ENCODE results near the gene INTS7.
"Not testable (repeated sequence)": the region's sequence is repeated elsewhere in the genome, so short reads cannot be mapped to it uniquely, and the experiment has no call there.

The INTS7 gene

GRCh38 chr1:212010004-212010403, 25.4 kb downstream of the INTS7 start:
- Histone ChIP-seq H3K4me1 (ENCODE audit: control insufficient read depth, insufficient read depth, low read length, poor library complexity, severe bottlenecking) (no peaks in the 10 kb centered on the region), H3K4me3 (ENCODE audit: extremely low read depth, insufficient read depth, low read length, poor library complexity, severe bottlenecking) (no peak overlapping the region), H3K9me3 (ENCODE audit: control insufficient read depth, low read length) (no peaks in the 10 kb centered on the region), H3K27ac (ENCODE audit: low read depth, low read length, severe bottlenecking) (no peak overlapping the region), H3K36me3 (ENCODE audit: control insufficient read depth, insufficient read depth, low read length) (peaks cover 40% of the 10 kb centered on the region)
- WGBS, 2 experiments (ENCODE audit: insufficient coverage in 2 of 2): 88 to 95% methylated on average over 2 of the region's 3 CpGs

- Histone ChIP-seq H3K4me1 (ENCODE audit: control insufficient read depth, insufficient read depth, low read length, poor library complexity, severe bottlenecking) (no peaks in the 10 kb centered on the region), H3K36me3 (ENCODE audit: control insufficient read depth, insufficient read depth, low read length) (peaks cover 39% of the 10 kb centered on the region), H3K9me3 (ENCODE audit: control insufficient read depth, low read length) (no peaks in the 10 kb centered on the region), H3K27ac (ENCODE audit: low read depth, low read length, severe bottlenecking) (no peak overlapping the region), H3K4me3 (ENCODE audit: extremely low read depth, insufficient read depth, low read length, poor library complexity, severe bottlenecking) (no peak overlapping the region)
- WGBS, 2 experiments (ENCODE audit: insufficient coverage in 2 of 2): 100% methylated on average over 1 of the region's 1 CpG
Observed at GRCh38 chr1:212009561-212009960, 25.8 kb downstream of the INTS7 start.

- Histone ChIP-seq H3K9me3 (ENCODE audit: control insufficient read depth, low read length) (no peaks in the 10 kb centered on the region), H3K36me3 (ENCODE audit: control insufficient read depth, insufficient read depth, low read length) (peaks cover 33% of the 10 kb centered on the region), H3K27ac (ENCODE audit: low read depth, low read length, severe bottlenecking) (no peak overlapping the region), H3K4me3 (ENCODE audit: extremely low read depth, insufficient read depth, low read length, poor library complexity, severe bottlenecking) (no peak overlapping the region), H3K4me1 (ENCODE audit: control insufficient read depth, insufficient read depth, low read length, poor library complexity, severe bottlenecking) (no peaks in the 10 kb centered on the region)
- 98 to 100% methylated on average over 1 to 5 of the region's 9 CpGs for WGBS, 2 experiments (ENCODE audit: insufficient coverage in 2 of 2)
Observed at GRCh38 chr1:212007886-212008285, 27.5 kb downstream of the INTS7 start.

GRCh38 chr1:212007178-212007577, 28.2 kb downstream of the INTS7 start:
- 92 to 100% methylated on average over 3 of the region's 4 CpGs for WGBS, 2 experiments (ENCODE audit: insufficient coverage in 2 of 2)
- H3K4me1 ChIP-seq (ENCODE audit: control insufficient read depth, insufficient read depth, low read length, poor library complexity, severe bottlenecking): no peaks in the 10 kb centered on the region
- H3K9me3 ChIP-seq (ENCODE audit: control insufficient read depth, low read length): no peaks in the 10 kb centered on the region
- no peak overlapping the region for H3K4me3 ChIP-seq (ENCODE audit: extremely low read depth, insufficient read depth, low read length, poor library complexity, severe bottlenecking)
- peaks cover 33% of the 10 kb centered on the region for H3K36me3 ChIP-seq (ENCODE audit: control insufficient read depth, insufficient read depth, low read length)
- no peak overlapping the region for H3K27ac ChIP-seq (ENCODE audit: low read depth, low read length, severe bottlenecking)

GRCh38 chr1:212004895-212005608, 30.3 kb downstream of the INTS7 start:
- Histone ChIP-seq H3K27ac (ENCODE audit: low read depth, low read length, severe bottlenecking) (no peak overlapping the region), H3K9me3 (ENCODE audit: control insufficient read depth, low read length) (no peaks in the 10 kb centered on the region), H3K36me3 (ENCODE audit: control insufficient read depth, insufficient read depth, low read length) (peaks cover 42% of the 10 kb centered on the region), H3K4me1 (ENCODE audit: control insufficient read depth, insufficient read depth, low read length, poor library complexity, severe bottlenecking) (no peaks in the 10 kb centered on the region), H3K4me3 (ENCODE audit: extremely low read depth, insufficient read depth, low read length, poor library complexity, severe bottlenecking) (no peak overlapping the region)
- WGBS, 2 experiments (ENCODE audit: insufficient coverage in 2 of 2): 72 to 93% methylated on average over 3 to 4 of the region's 7 CpGs

- Histone ChIP-seq H3K4me3 (ENCODE audit: extremely low read depth, insufficient read depth, low read length, poor library complexity, severe bottlenecking) (no peak overlapping the region), H3K36me3 (ENCODE audit: control insufficient read depth, insufficient read depth, low read length) (peaks cover 45% of the 10 kb centered on the region), H3K9me3 (ENCODE audit: control insufficient read depth, low read length) (peaks cover 2% of the 10 kb centered on the region), H3K27ac (ENCODE audit: low read depth, low read length, severe bottlenecking) (no peak overlapping the region), H3K4me1 (ENCODE audit: control insufficient read depth, insufficient read depth, low read length, poor library complexity, severe bottlenecking) (no peaks in the 10 kb centered on the region)
- 80% methylated on average over 2 to 3 of the region's 3 CpGs for WGBS, 2 experiments (ENCODE audit: insufficient coverage in 2 of 2)
Observed at GRCh38 chr1:212002536-212002935, 32.8 kb downstream of the INTS7 start.

- not testable (repeated sequence) for H3K27ac ChIP-seq (ENCODE audit: low read depth, low read length, severe bottlenecking); H3K9me3 ChIP-seq (ENCODE audit: control insufficient read depth, low read length); H3K4me1 ChIP-seq (ENCODE audit: control insufficient read depth, insufficient read depth, low read length, poor library complexity, severe bottlenecking); H3K4me3 ChIP-seq (ENCODE audit: extremely low read depth, insufficient read depth, low read length, poor library complexity, severe bottlenecking)
- 93 to 100% methylated on average over 2 of the region's 4 CpGs for WGBS, 2 experiments (ENCODE audit: insufficient coverage in 2 of 2)
- peaks cover 46% of the 10 kb centered on the region for H3K36me3 ChIP-seq (ENCODE audit: control insufficient read depth, insufficient read depth, low read length)
Observed at GRCh38 chr1:211997426-211997825, 37.9 kb downstream of the INTS7 start.

GRCh38 chr1:211991695-211992094, 43.7 kb downstream of the INTS7 start:
- Histone ChIP-seq H3K36me3 (ENCODE audit: control insufficient read depth, insufficient read depth, low read length) (peaks cover 21% of the 10 kb centered on the region), H3K9me3 (ENCODE audit: control insufficient read depth, low read length) (no peaks in the 10 kb centered on the region), H3K4me3 (ENCODE audit: extremely low read depth, insufficient read depth, low read length, poor library complexity, severe bottlenecking) (no peak overlapping the region), H3K27ac (ENCODE audit: low read depth, low read length, severe bottlenecking) (no peak overlapping the region), H3K4me1 (ENCODE audit: control insufficient read depth, insufficient read depth, low read length, poor library complexity, severe bottlenecking) (no peaks in the 10 kb centered on the region)

- no peak overlapping the region for H3K27ac ChIP-seq (ENCODE audit: low read depth, low read length, severe bottlenecking)
- H3K4me3 ChIP-seq (ENCODE audit: extremely low read depth, insufficient read depth, low read length, poor library complexity, severe bottlenecking): no peak overlapping the region
- H3K9me3 ChIP-seq (ENCODE audit: control insufficient read depth, low read length): no peaks in the 10 kb centered on the region
- WGBS, 2 experiments (ENCODE audit: insufficient coverage in 2 of 2): 96 to 100% methylated on average over 2 to 3 of the region's 7 CpGs
- no peaks in the 10 kb centered on the region for H3K4me1 ChIP-seq (ENCODE audit: control insufficient read depth, insufficient read depth, low read length, poor library complexity, severe bottlenecking)
- peaks cover 38% of the 10 kb centered on the region for H3K36me3 ChIP-seq (ENCODE audit: control insufficient read depth, insufficient read depth, low read length)
Observed at GRCh38 chr1:211986628-211987254, 48.6 kb downstream of the INTS7 start.

GRCh38 chr1:211985556-211986264, 49.6 kb downstream of the INTS7 start:
- Histone ChIP-seq H3K4me1 (ENCODE audit: control insufficient read depth, insufficient read depth, low read length, poor library complexity, severe bottlenecking) (no peaks in the 10 kb centered on the region), H3K9me3 (ENCODE audit: control insufficient read depth, low read length) (no peaks in the 10 kb centered on the region), H3K27ac (ENCODE audit: low read depth, low read length, severe bottlenecking) (no peak overlapping the region), H3K36me3 (ENCODE audit: control insufficient read depth, insufficient read depth, low read length) (peaks cover 38% of the 10 kb centered on the region), H3K4me3 (ENCODE audit: extremely low read depth, insufficient read depth, low read length, poor library complexity, severe bottlenecking) (no peak overlapping the region)
- 90 to 100% methylated on average over 2 to 3 of the region's 4 CpGs for WGBS, 2 experiments (ENCODE audit: insufficient coverage in 2 of 2)

- no peak overlapping the region for H3K4me3 ChIP-seq (ENCODE audit: extremely low read depth, insufficient read depth, low read length, poor library complexity, severe bottlenecking)
- H3K4me1 ChIP-seq (ENCODE audit: control insufficient read depth, insufficient read depth, low read length, poor library complexity, severe bottlenecking): no peaks in the 10 kb centered on the region
- no peaks in the 10 kb centered on the region for H3K9me3 ChIP-seq (ENCODE audit: control insufficient read depth, low read length)
- no CpG with 5 or more reads among the region's 4 CpGs for WGBS, 2 experiments (ENCODE audit: insufficient coverage in 2 of 2)
- peaks cover 36% of the 10 kb centered on the region for H3K36me3 ChIP-seq (ENCODE audit: control insufficient read depth, insufficient read depth, low read length)
- no peak overlapping the region for H3K27ac ChIP-seq (ENCODE audit: low read depth, low read length, severe bottlenecking)
Observed at GRCh38 chr1:211978596-211978995, 56.8 kb downstream of the INTS7 start.

Measured in mesodermal cell (in vitro differentiated cells).